ENCODE data around the gene CP. TPM values are rescaled to one million over a fixed set of nuclear protein-coding genes. Genes with fewer than 3 reads are reported as not detected.

Gene CP
- total RNA-seq: not detected
- not detected for total RNA-seq (2013)

DNA sequence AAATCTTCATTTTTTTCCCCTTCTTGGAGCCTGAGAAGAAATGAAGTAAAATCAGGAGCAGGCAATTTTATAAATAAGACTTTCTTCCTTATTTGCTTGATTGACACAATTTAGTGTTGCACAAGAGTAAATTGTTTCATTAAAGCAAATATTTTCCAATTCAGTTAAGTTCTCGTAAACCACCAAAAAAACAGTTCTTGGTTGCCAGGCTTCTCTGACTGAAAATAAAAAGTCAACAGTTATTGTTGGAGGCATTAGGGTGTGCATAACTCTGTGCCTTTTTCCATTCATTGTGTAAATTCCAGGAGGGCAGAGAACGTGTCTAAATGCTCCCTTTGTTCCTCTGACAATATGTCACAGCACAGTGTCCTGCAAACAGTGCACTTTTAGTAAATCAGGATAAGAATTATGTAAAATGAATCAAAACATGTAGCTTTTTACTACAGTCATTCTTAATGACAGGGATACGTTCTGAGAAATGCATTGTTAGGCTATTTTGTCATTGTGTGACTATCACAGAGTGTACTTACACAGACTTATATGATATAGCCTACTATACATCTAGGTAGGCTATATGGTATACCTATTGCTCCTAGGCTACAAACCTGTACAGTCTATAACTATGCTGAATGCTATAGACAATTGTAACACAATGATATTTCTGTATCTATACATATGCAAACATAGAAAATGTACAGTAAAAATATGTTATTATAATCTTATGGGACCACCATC, at the start of gene CP:
TSS of gene CP (minus strand) at position 47 of the 735 bp plus-strand sequence. CDS start at position 10, 37 bp downstream.
- Mint-ChIP-seq H3K9me3 (no peaks in the 10 kb centered on the region), H3K27me3 (ENCODE audit: low read depth in 2 of 2) (no peaks in the 10 kb centered on the region), H3K4me3 (no peak within 1 kb of the TSS), H3K4me1 (peaks cover 23 to 26% of the 10 kb centered on the region in 2 donors), H3K27ac (no peak within 1 kb of the TSS), H3K36me3 (no peaks in the 10 kb centered on the region)
- Histone ChIP-seq H3K27me3 (ENCODE audit: control insufficient read depth, insufficient read depth, low read length) (no peaks in the 10 kb centered on the region), H3K4me3 (ENCODE audit: low read length) (no peak within 1 kb of the TSS), H3K9me3 (ENCODE audit: control insufficient read depth, insufficient read depth, low read length) (no peaks in the 10 kb centered on the region), H3K4me1 (ENCODE audit: control insufficient read depth, insufficient read depth, low read length) (peaks cover 21% of the 10 kb centered on the region), H3K27ac (ENCODE audit: low read length) (no peak within 1 kb of the TSS), H3K36me3 (ENCODE audit: control insufficient read depth, insufficient read depth, low read length) (no peaks in the 10 kb centered on the region)
- WGBS (ENCODE audit: insufficient coverage): 88% methylated on average over 2 of the region's 3 CpGs
- intact Hi-C loops (cut with micrococcal nuclease): no loop called here
- ATAC-seq: no peak
- TF ChIP-seq, protein P1, sequence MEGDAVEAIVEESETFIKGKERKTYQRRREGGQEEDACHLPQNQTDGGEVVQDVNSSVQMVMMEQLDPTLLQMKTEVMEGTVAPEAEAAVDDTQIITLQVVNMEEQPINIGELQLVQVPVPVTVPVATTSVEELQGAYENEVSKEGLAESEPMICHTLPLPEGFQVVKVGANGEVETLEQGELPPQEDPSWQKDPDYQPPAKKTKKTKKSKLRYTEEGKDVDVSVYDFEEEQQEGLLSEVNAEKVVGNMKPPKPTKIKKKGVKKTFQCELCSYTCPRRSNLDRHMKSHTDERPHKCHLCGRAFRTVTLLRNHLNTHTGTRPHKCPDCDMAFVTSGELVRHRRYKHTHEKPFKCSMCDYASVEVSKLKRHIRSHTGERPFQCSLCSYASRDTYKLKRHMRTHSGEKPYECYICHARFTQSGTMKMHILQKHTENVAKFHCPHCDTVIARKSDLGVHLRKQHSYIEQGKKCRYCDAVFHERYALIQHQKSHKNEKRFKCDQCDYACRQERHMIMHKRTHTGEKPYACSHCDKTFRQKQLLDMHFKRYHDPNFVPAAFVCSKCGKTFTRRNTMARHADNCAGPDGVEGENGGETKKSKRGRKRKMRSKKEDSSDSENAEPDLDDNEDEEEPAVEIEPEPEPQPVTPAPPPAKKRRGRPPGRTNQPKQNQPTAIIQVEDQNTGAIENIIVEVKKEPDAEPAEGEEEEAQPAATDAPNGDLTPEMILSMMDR (IDR thresholded peaks at IDR 0.05): no peak
- DNase-seq: no peak

DNA sequence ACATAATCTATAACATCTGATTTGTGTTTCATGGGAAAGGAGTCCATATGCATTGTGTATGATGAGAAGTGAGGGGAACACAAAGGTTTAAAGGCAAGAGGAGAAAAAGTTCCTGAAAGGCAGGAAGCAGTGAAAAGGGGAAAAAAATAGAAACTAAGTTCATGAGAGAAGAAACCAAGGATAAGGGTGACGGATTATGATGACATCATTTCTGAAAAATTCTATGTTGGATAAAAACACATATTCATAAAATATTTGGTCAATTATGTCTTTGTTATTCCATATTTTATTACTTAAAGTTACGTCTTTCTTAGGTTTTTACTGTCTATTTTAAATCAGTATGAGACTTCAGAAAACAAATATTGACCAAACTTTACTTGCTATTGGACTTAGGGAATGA, 48.6 kb upstream of the CP start:
- TF ChIP-seq, protein P1 (IDR thresholded peaks at IDR 0.05): no peak
- no peak for DNase-seq
- Mint-ChIP-seq H3K4me3 (no peak overlapping the region), H3K9me3 (no peaks in the 10 kb centered on the region), H3K27me3 (ENCODE audit: low read depth in 2 of 2) (peaks cover 0 to 3% of the 10 kb centered on the region in 2 donors), H3K4me1 (no peaks in the 10 kb centered on the region), H3K27ac (no peak overlapping the region), H3K36me3 (no peaks in the 10 kb centered on the region)
- Histone ChIP-seq H3K36me3 (ENCODE audit: control insufficient read depth, insufficient read depth, low read length) (no peaks in the 10 kb centered on the region), H3K4me3 (ENCODE audit: low read length) (no peak overlapping the region), H3K27ac (ENCODE audit: low read length) (no peak overlapping the region), H3K27me3 (ENCODE audit: control insufficient read depth, insufficient read depth, low read length) (no peaks in the 10 kb centered on the region), H3K4me1 (ENCODE audit: control insufficient read depth, insufficient read depth, low read length) (no peaks in the 10 kb centered on the region), H3K9me3 (ENCODE audit: control insufficient read depth, insufficient read depth, low read length) (no peaks in the 10 kb centered on the region)
- no CpG with 5 or more reads among the region's 2 CpGs for WGBS (ENCODE audit: insufficient coverage)
- no peak for ATAC-seq
- intact Hi-C loops (cut with micrococcal nuclease): no loop called here

- Mint-ChIP-seq H3K27ac (no peak overlapping the region), H3K9me3 (no peaks in the 10 kb centered on the region), H3K4me3 (no peak overlapping the region), H3K27me3 (ENCODE audit: low read depth in 2 of 2) (peaks cover 0 to 3% of the 10 kb centered on the region in 2 donors), H3K36me3 (no peaks in the 10 kb centered on the region), H3K4me1 (no peaks in the 10 kb centered on the region)
- no peaks in the 10 kb centered on the region for H3K9me3 ChIP-seq (ENCODE audit: control insufficient read depth, insufficient read depth, low read length)
- WGBS (ENCODE audit: insufficient coverage): 100% methylated on average over 6 of the region's 7 CpGs
- no peak overlapping the region for H3K27ac ChIP-seq (ENCODE audit: low read length)
- no peaks in the 10 kb centered on the region for H3K27me3 ChIP-seq (ENCODE audit: control insufficient read depth, insufficient read depth, low read length)
- intact Hi-C loops (cut with micrococcal nuclease): no loop called here
- no peaks in the 10 kb centered on the region for H3K4me1 ChIP-seq (ENCODE audit: control insufficient read depth, insufficient read depth, low read length)
- H3K36me3 ChIP-seq (ENCODE audit: control insufficient read depth, insufficient read depth, low read length): no peaks in the 10 kb centered on the region
- no peak for ATAC-seq
- TF ChIP-seq, protein P1 (IDR thresholded peaks at IDR 0.05): no peak
- no peak for DNase-seq
- H3K4me3 ChIP-seq (ENCODE audit: low read length): no peak overlapping the region
These were observed 48.1 kb upstream of the CP start for GRCh38 chr3:149269687-149270086.

GRCh38 chr3:149267565-149267964, 45.9 kb upstream of the CP start:
- Mint-ChIP-seq H3K27ac (no peak overlapping the region), H3K4me1 (no peaks in the 10 kb centered on the region), H3K4me3 (no peak overlapping the region), H3K9me3 (no peaks in the 10 kb centered on the region), H3K36me3 (no peaks in the 10 kb centered on the region), H3K27me3 (ENCODE audit: low read depth in 2 of 2) (peaks cover 0 to 3% of the 10 kb centered on the region in 2 donors)
- Histone ChIP-seq H3K4me1 (ENCODE audit: control insufficient read depth, insufficient read depth, low read length) (no peaks in the 10 kb centered on the region), H3K9me3 (ENCODE audit: control insufficient read depth, insufficient read depth, low read length) (no peaks in the 10 kb centered on the region), H3K27me3 (ENCODE audit: control insufficient read depth, insufficient read depth, low read length) (no peaks in the 10 kb centered on the region), H3K4me3 (ENCODE audit: low read length) (no peak overlapping the region), H3K36me3 (ENCODE audit: control insufficient read depth, insufficient read depth, low read length) (no peaks in the 10 kb centered on the region), H3K27ac (ENCODE audit: low read length) (no peak overlapping the region)
- TF ChIP-seq, protein P1 (IDR thresholded peaks at IDR 0.05): no peak
- DNase-seq (no peak), ATAC-seq (no peak)
- WGBS (ENCODE audit: insufficient coverage): 83% methylated on average over 2 of the region's 6 CpGs
- intact Hi-C loops (cut with micrococcal nuclease): no loop called here

Measured in natural killer cell (primary cell).